Activated naive CD8-positive, alpha-beta T cell treated with anti-CD3 and anti-CD28 coated beads, Interleukin-2, amount 10 ng/mL, durations not matched to agents 7 days and 5 days (primary cell): ENCODE data around the gene MMP15. TPM values are rescaled to one million over a fixed set of nuclear protein-coding genes. Genes with fewer than 3 reads are reported as not detected.

Source experiments
- ATAC-seq: fragments of 150-1000 bp; cut with Tn5 transposase; one replicate; pipeline ENCODE4 v1.10.0; 2021; ENCODE audit warnings: low read depth, moderate library complexity
- POLR2A ChIA-PET: fragments of 350-600 bp; sonication (Branson Sonifier 250); formaldehyde crosslinking; loops from one replicate; lab custom pipeline; 2021; ENCODE audit warnings: antibody characterized with exemption; lab: Charles Lee
- DNase-seq: peaks from one replicate; pipeline ENCODE4 v3.0.0; 2021
- H3K27ac Mint-ChIP-seq: one replicate; pipeline ENCODE4 v1.8.0; 2022; ENCODE audit warnings: mild to moderate bottlenecking, mixed read lengths
- H3K27me3 Mint-ChIP-seq: one replicate; pipeline ENCODE4 v1.8.0; 2022; ENCODE audit warnings: mild to moderate bottlenecking, moderate library complexity, mixed read lengths
- H3K36me3 Mint-ChIP-seq: one replicate; pipeline ENCODE4 v1.8.0; 2021; ENCODE audit warnings: mild to moderate bottlenecking, mixed read lengths
- H3K4me1 Mint-ChIP-seq: one replicate; pipeline ENCODE4 v1.8.0; 2021; ENCODE audit warnings: mixed read lengths
- H3K4me3 Mint-ChIP-seq: one replicate; pipeline ENCODE4 v1.8.0; 2022; ENCODE audit warnings: mild to moderate bottlenecking, moderate library complexity, mixed read lengths
- H3K9me3 Mint-ChIP-seq: one replicate; pipeline ENCODE4 v1.8.0; 2021; ENCODE audit warnings: mixed read lengths
- total RNA-seq, 2 experiments: library from RNA; stranded (reverse); gene quantifications; one replicate each; pipeline ENCODE4 v1.2.3, GENCODE V29; 2021

Gene MMP15
- total RNA-seq, 2 experiments from 2014 or later = 0.61 to 0.62 TPM

DNA sequence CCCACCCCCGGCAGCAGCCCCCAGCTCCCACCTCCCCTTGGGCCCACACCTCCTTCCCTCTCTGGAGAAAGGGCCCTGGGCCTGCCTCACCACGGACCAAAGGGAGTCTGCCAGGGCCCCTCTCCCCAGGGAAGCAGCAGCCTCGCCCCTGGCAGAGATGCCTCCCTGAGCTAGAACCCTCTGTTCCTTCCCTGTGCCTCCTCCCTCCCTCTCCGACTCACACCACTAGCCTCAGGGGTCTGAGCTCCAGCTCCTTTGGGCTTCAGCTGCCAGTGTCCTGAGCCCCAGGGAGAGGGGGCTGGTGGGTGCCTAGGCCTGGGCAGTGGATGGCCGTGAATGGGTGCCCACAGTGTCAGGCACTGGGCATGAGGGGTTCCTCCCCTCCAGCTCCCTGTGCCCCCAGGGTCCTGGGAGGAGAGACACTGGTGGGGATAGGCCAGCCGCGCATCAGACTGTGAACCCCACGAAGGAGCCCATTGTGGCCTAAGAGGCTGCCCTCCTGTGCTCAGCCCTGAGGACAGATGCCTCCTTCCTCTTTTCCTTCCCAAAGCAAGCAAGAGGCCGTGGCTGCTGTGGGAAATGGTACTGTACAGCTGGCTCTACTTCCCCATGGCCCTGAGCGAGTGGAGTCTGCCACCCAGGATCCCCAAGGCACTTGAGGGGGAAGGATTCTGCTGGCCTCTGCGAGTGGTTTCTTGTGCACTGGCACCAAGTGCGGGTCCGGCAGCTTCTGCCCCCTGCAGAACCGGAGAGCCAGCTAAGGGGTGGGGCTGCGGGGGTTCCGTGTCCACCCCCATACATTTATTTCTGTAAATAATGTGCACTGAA lies 20.7 kb downstream of the MMP15 start:
- ATAC-seq (no peak), DNase-seq (no peak)
- POLR2A ChIA-PET = no interaction called here
- Mint-ChIP-seq H3K27me3 (no peaks in the 10 kb centered on the region), H3K4me1 (no peaks in the 10 kb centered on the region), H3K36me3 (no peaks in the 10 kb centered on the region), H3K4me3 (no peak overlapping the region), H3K9me3 (no peaks in the 10 kb centered on the region), H3K27ac (no peak overlapping the region)

DNA sequence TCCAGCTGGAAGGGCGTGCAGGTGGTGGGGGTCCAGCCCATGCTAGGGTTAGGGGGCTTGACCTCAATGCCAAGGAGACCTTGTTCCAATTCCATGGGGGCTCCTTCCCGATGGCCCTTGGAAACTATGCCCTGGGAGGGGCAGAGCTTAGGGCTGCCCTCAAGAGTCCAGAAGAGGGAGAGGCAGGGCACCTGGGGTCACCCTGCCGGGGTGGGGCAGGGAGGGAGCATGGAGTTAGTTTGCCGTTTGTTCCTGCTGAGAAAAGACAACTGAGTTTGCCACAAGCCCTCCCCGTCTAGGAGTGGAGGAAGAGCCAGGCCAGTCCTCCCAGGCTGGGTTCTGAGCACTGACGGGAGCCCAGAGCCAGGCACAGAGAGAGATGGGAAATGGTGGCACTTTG lies 21.4 kb downstream of the MMP15 start:
- H3K4me3 Mint-ChIP-seq = no peak overlapping the region
- no peaks in the 10 kb centered on the region for H3K36me3 Mint-ChIP-seq
- no peaks in the 10 kb centered on the region for H3K4me1 Mint-ChIP-seq
- POLR2A ChIA-PET = no interaction called here
- ATAC-seq (no peak), DNase-seq (no peak)
- H3K27me3 Mint-ChIP-seq = no peaks in the 10 kb centered on the region
- H3K27ac Mint-ChIP-seq = no peak overlapping the region
- H3K9me3 Mint-ChIP-seq = no peaks in the 10 kb centered on the region

DNA sequence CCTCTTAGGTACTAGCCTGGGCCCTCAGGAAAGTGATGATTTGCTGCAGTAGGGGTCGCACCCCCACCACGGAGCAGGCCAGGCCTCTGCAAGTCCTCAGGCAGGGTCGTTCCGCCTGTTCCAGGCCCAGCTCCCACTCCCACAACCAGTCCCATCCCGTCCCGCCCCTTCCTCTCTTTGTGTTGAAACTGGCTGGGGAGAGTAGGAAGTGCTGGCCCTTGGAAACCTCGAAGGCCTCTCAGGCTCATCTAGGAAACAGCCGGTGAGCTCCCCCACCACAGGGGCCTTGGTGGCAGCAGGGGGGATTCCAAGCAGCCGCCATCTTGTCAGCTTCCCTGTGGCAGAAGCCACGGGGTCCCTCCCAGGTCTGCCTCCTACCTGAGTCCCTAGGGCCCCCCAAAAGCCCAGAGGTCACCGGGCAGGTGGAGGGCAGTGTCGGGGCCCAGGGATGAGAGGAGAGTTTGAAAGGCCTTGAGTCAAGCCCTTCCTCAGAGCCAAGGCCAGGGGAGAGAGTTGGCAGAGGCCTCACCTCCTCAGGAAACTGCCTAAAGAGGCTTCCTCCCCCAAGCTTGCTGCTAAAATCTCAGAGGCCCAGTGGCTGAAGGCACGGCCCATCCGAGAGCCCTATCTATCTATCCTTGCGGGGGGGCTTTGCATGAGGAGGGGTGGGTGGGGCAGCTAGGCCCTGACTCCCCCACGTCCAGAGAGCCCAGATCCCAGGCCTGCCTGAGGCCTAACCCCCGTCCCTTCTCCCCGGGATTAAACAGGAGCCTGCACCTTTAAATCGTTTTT lies 22.2 kb downstream of the MMP15 start:
- no peak overlapping the region for H3K27ac Mint-ChIP-seq
- H3K9me3 Mint-ChIP-seq = no peaks in the 10 kb centered on the region
- H3K36me3 Mint-ChIP-seq = no peaks in the 10 kb centered on the region
- H3K27me3 Mint-ChIP-seq = no peaks in the 10 kb centered on the region
- ATAC-seq (no peak), DNase-seq (no peak)
- H3K4me1 Mint-ChIP-seq = no peaks in the 10 kb centered on the region
- no peak overlapping the region for H3K4me3 Mint-ChIP-seq
- POLR2A ChIA-PET = no interaction called here

GRCh38 chr16:58048494-58049231 lies 23.1 kb downstream of the MMP15 start:
- DNase-seq (no peak), ATAC-seq (no peak)
- no peaks in the 10 kb centered on the region for H3K4me1 Mint-ChIP-seq
- no peak overlapping the region for H3K4me3 Mint-ChIP-seq
- H3K9me3 Mint-ChIP-seq = no peaks in the 10 kb centered on the region
- H3K36me3 Mint-ChIP-seq = no peaks in the 10 kb centered on the region
- H3K27ac Mint-ChIP-seq = no peak overlapping the region
- no peaks in the 10 kb centered on the region for H3K27me3 Mint-ChIP-seq
- POLR2A ChIA-PET = no interaction called here

- POLR2A ChIA-PET = interaction anchor here (0.8 kb wide), 1 partner anchor 14 kb away, joined by 3 read pairs; no protein-coding TSS in a partner anchor
- Mint-ChIP-seq H3K36me3 (no peaks in the 10 kb centered on the region), H3K4me3 (no peak overlapping the region), H3K9me3 (no peaks in the 10 kb centered on the region), H3K27ac (no peak overlapping the region), H3K4me1 (no peaks in the 10 kb centered on the region), H3K27me3 (no peaks in the 10 kb centered on the region)
- DNase-seq = no peak
- ATAC-seq = no peak
These were observed 24.0 kb downstream of the MMP15 start for GRCh38 chr16:58049232-58050185.

GRCh38 chr16:58051296-58051695 lies 25.7 kb downstream of the MMP15 start:
- Mint-ChIP-seq H3K4me3 (no peak overlapping the region), H3K36me3 (no peaks in the 10 kb centered on the region), H3K9me3 (no peaks in the 10 kb centered on the region), H3K4me1 (no peaks in the 10 kb centered on the region), H3K27ac (no peak overlapping the region), H3K27me3 (no peaks in the 10 kb centered on the region)
- no peak for ATAC-seq
- DNase-seq = no peak
- POLR2A ChIA-PET = no interaction called here

- Mint-ChIP-seq H3K4me1 (no peaks in the 10 kb centered on the region), H3K4me3 (no peak overlapping the region), H3K27me3 (no peaks in the 10 kb centered on the region), H3K9me3 (no peaks in the 10 kb centered on the region), H3K36me3 (no peaks in the 10 kb centered on the region), H3K27ac (no peak overlapping the region)
- no peak for DNase-seq
- POLR2A ChIA-PET = no interaction called here
- ATAC-seq = no peak
These were observed 26.5 kb downstream of the MMP15 start for GRCh38 chr16:58051821-58052603.

DNA sequence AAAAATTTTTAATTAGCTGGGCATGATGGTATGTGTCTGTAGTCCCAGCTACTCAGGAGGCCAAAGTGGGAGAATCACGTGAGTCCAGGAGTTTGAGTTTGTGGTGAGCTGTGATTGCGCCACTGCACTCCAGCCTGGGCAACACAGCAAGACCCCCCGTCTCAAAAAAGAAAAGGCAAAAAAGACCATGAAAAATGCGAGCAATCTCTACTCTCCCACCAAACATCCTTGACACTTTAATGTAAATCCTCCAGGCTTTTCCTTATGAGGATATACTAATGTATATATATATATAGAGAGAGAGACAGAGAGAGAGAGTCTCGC lies 28.1 kb downstream of the MMP15 start:
- H3K4me1 Mint-ChIP-seq = no peaks in the 10 kb centered on the region
- no peak overlapping the region for H3K27ac Mint-ChIP-seq
- H3K27me3 Mint-ChIP-seq = peaks cover 2% of the 10 kb centered on the region
- H3K36me3 Mint-ChIP-seq = no peaks in the 10 kb centered on the region
- no peak for DNase-seq
- H3K9me3 Mint-ChIP-seq = no peaks in the 10 kb centered on the region
- no peak for ATAC-seq
- H3K4me3 Mint-ChIP-seq = no peak overlapping the region
- POLR2A ChIA-PET = no interaction called here

DNA sequence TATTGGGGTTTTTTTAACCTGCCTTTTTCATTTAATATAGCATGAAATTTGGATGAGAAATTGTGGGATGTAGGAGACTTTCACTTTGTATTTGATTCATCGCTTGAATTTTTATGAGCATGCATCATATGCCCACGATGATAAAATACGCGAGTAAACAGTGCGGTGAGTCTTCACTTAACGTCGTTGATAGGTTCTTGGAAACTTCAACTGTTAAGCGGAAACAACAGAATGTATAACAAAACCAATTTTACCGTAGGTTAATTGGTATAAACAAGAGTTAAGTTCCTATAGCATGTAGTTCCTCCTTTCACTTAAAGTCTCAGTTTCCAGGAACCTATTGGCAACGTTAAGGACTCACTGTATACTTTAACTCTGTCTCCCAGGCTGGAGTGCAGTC lies 28.7 kb downstream of the MMP15 start:
- H3K36me3 Mint-ChIP-seq = no peaks in the 10 kb centered on the region
- H3K4me1 Mint-ChIP-seq = no peaks in the 10 kb centered on the region
- POLR2A ChIA-PET = no interaction called here
- H3K27me3 Mint-ChIP-seq = peaks cover 2% of the 10 kb centered on the region
- no peak for DNase-seq
- no peak overlapping the region for H3K27ac Mint-ChIP-seq
- H3K9me3 Mint-ChIP-seq = no peaks in the 10 kb centered on the region
- no peak overlapping the region for H3K4me3 Mint-ChIP-seq
- ATAC-seq = no peak

DNA sequence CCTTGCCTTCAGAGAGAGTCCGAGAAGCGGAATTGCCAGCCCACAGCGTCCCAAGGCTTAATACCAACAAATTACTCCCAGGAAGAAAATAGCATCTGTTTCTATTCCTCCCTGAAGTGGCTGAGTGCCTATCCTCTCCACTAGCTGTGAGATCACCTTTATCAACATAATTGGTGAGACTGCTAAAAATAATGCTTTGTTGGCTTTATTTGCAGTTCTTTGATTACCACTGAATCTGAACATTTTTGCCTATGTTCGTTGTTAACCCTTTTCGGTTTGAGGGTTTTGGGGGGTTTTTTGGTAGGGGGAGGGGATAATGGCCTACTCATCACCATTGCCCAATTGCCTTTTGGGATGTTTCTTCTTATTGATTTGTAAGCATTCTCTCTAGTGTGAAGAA lies 31.0 kb downstream of the MMP15 start:
- POLR2A ChIA-PET = no interaction called here
- no peaks in the 10 kb centered on the region for H3K9me3 Mint-ChIP-seq
- no peak overlapping the region for H3K4me3 Mint-ChIP-seq
- H3K27me3 Mint-ChIP-seq = peaks cover 2% of the 10 kb centered on the region
- no peak for DNase-seq
- no peak overlapping the region for H3K27ac Mint-ChIP-seq
- H3K4me1 Mint-ChIP-seq = no peaks in the 10 kb centered on the region
- ATAC-seq = no peak
- no peaks in the 10 kb centered on the region for H3K36me3 Mint-ChIP-seq

GRCh38 chr16:58057121-58057520 lies 31.6 kb downstream of the MMP15 start:
- Mint-ChIP-seq H3K9me3 (no peaks in the 10 kb centered on the region), H3K4me1 (no peaks in the 10 kb centered on the region), H3K27me3 (peaks cover 2% of the 10 kb centered on the region), H3K27ac (no peak overlapping the region), H3K36me3 (no peaks in the 10 kb centered on the region), H3K4me3 (no peak overlapping the region)
- POLR2A ChIA-PET = no interaction called here
- ATAC-seq (no peak), DNase-seq (no peak)

DNA sequence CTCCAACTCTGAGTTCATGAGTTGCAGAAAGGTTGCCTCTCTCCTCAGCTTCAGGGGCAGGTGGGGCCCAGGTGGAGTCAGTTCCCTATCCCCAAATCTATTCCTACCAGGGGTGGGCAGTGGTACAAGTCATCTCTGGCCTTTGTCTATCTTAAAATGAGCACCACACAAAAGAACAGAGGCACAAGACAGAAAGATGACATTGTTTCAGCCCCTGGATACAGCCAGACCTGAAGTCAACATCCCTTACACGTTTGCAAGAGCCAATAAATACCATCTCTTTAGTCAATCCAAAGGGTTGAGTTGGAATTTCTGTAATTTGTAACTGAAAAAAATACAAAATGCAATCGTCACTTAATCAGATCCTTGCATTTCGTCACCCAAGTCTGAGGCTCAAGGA lies 32.2 kb downstream of the MMP15 start:
- no peak overlapping the region for H3K4me3 Mint-ChIP-seq
- H3K36me3 Mint-ChIP-seq = no peaks in the 10 kb centered on the region
- no peaks in the 10 kb centered on the region for H3K4me1 Mint-ChIP-seq
- no peaks in the 10 kb centered on the region for H3K9me3 Mint-ChIP-seq
- no peak overlapping the region for H3K27ac Mint-ChIP-seq
- peaks cover 2% of the 10 kb centered on the region for H3K27me3 Mint-ChIP-seq
- DNase-seq = no peak
- POLR2A ChIA-PET = no interaction called here
- ATAC-seq = no peak
